ENCODE results near the gene DHTKD1. TPM values are rescaled to one million over a fixed set of nuclear protein-coding genes. Genes with fewer than 3 reads are reported as not detected.
"Not testable (repeated sequence)": the region's sequence is repeated elsewhere in the genome, so short reads cannot be mapped to it uniquely, and the experiment has no call there.

DHTKD1 gene
- total RNA-seq, 1 experiment from 2014 or later, result 27.8 TPM

DNA sequence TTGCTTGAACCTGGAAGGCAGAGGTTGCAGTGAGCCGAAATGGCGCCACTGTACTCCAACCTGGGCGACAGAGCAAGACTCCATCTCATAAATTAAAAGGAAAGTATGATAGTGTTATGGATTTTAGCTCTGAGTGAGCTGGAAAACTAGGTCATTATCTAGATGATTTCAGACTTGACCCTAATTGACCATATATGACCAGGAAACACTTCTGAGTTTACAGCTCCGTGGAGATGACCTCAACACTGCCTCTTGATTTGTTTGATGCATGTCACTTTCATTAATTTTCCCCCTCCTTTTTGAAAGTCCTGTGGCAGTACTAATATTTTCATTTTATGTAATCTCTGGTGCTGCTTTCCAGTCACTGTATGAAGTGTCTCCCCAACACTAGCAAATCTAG lies 52.9 kb downstream of the DHTKD1 start:
- DNase-seq (ENCODE audit: low read depth), result peak; percentile 19
- in situ Hi-C loops (cut with HindIII; ENCODE audit: low pct_unique_long_range_greater_than_20kb, low sequenced_read_pairs), result no loop called here

DNA sequence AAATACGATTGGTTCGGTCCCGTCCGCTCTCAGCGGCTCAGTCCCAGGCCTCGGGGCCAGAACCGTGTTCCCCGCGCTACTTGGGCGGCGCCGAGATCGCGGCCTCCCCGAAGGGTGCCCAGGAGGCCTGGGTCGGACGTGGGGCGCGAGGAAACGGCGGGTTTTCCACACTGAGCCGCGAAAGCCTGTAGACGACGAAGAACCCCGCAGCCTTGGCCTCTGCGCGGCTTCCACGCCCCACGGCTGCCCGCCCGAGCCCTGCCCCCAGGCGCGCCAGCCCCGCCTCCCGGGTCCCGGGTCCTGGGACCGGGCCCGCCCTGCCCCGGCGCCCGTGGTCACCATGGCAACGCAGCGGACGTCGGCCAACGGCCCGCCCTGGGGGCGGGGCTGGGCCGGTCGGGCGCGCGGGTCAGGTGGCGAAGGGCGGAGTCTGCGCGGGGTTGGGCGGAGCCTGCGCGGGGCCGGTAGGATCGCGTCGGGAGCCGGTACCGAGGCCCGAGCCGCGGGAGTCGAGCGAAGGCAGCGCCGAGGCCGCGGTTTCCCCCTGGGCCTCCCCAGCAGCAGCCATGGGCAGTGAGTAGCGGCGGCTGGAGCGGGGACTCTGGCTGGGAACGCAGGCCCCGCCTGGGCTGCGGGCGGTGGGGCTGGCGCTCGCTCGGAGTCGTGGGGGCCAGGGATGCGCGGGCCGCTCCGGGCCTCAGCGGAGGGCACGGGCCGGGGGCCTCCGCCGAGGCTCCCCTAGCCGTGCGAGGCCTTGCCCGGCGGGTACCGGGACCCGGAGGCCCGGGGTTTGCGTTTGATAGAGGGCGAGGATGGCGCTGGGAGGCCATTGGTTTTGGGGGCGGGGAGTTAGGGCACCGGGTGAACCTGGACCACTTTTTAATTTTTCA lies 60.7 kb downstream of the DHTKD1 start, which contains the start of gene SEC61A2:
Gene SEC61A2, plus strand, starts transcription at position 456 of the 890 bp plus-strand sequence. Its CDS starts 111 bp downstream, at position 567.
- in situ Hi-C loops (cut with HindIII; ENCODE audit: low pct_unique_long_range_greater_than_20kb, low sequenced_read_pairs), result no loop called here
- DNase-seq (ENCODE audit: low read depth), result peak; percentile 90

DNA sequence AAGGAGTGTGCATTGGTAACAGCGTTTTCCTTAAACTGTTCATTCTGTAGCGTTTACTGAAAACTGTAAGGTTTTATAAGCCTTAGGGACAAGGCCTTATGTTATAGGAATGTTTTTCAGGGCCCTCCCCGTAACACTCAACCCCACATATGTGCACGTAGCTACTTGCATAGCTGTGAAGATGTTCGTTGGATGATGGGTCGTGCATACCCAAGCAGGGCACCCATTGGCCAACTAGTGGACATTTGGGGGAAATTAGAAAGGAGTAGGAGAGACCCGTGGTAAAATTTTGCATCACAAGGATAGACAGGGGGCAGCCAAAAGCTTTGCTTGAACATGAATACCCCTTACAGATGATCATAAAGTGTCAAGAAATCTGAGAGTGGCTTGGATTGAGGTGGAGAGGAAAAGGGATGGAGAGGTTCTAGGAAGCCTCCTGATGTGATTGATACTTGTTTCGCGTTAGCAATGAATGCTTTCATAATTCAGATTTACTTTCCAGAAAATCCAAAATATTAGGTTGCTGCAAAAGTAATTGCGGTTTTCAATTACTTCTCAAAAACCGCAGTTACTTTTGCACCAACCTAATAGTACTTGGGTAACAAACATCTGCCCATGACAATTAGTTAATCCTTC lies 61.6 kb downstream of the DHTKD1 start:
- peak; percentile 65 for DNase-seq (ENCODE audit: low read depth)
- in situ Hi-C loops (cut with HindIII; ENCODE audit: low pct_unique_long_range_greater_than_20kb, low sequenced_read_pairs), result no loop called here

GRCh38 chr10:12135631-12136030 lies 66.9 kb downstream of the DHTKD1 start:
- in situ Hi-C loops (cut with HindIII; ENCODE audit: low pct_unique_long_range_greater_than_20kb, low sequenced_read_pairs), result no loop called here
- no peak for DNase-seq (ENCODE audit: low read depth)

DNA sequence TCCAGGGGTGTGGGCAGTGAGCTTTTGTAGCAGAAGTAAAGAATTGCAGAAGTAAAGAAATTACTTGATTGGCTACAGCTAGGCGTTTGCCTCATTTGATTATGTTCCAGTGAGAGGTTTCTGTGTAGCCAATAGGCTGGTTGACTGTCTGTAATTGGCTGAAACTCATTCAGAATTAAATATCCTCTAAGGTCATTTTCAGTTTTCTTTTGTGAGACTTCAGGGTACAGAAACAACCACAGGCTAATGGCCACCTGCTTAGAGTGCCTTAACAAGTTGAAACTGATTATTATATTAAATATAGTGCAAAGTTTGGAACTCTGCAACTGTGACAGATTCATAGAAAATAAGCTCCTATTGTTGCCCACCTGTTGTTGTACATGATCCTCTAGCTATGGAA lies 71.3 kb downstream of the DHTKD1 start:
- in situ Hi-C loops (cut with HindIII; ENCODE audit: low pct_unique_long_range_greater_than_20kb, low sequenced_read_pairs), result no loop called here
- no peak for DNase-seq (ENCODE audit: low read depth)

GRCh38 chr10:12144538-12144937 lies 75.8 kb downstream of the DHTKD1 start:
- DNase-seq (ENCODE audit: low read depth), result no peak
- in situ Hi-C loops (cut with HindIII; ENCODE audit: low pct_unique_long_range_greater_than_20kb, low sequenced_read_pairs), result no loop called here

DNA sequence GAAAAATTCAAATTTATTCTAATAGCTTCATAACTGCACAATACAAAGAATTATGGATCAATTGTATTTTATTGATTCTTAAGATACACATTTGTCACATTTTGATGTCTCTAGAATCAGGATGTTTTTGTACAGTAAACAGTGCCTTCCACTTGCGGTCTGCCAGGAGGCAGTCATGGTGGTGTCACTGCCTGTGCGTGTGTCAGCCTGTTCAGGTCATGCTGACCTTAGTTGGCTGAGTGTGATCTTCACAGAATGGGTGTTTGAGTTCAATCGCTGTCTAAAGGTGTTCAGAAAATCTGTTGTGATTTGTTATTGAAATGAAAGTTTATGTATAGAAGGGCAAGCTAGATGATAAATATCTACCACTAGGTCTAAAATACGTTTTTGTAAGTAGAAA lies 81.4 kb downstream of the DHTKD1 start:
- in situ Hi-C loops (cut with HindIII; ENCODE audit: low pct_unique_long_range_greater_than_20kb, low sequenced_read_pairs), result no loop called here
- DNase-seq (ENCODE audit: low read depth), result no peak

- DNase-seq (ENCODE audit: low read depth), result no peak
- in situ Hi-C loops (cut with HindIII; ENCODE audit: low pct_unique_long_range_greater_than_20kb, low sequenced_read_pairs), result no loop called here
Measured at GRCh38 chr10:12154516-12154915, 85.8 kb downstream of the DHTKD1 start.

- DNase-seq (ENCODE audit: low read depth), result no peak
- in situ Hi-C loops (cut with HindIII; ENCODE audit: low pct_unique_long_range_greater_than_20kb, low sequenced_read_pairs), result no loop called here
Measured at GRCh38 chr10:12156367-12157123, 87.8 kb downstream of the DHTKD1 start.

DNA sequence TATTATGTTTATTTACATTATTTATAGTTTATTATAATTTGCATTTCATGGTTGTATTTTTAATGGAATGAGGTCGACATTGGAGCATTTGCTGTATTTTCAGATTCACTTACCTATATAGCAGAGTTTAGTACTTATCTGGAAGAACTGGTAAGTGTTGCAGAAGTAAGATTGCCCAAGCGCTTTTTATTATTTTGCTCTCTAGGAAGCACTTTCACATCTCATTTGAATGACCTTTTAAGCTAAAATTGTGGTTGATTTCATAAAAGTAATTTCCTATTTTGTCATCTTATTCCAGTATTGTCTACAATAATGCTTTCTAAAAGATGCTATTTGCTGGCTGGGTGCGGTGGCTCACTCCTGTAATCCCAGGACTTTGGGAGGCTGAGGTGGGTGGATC lies 89.4 kb downstream of the DHTKD1 start:
- no peak for DNase-seq (ENCODE audit: low read depth)
- in situ Hi-C loops (cut with HindIII; ENCODE audit: low pct_unique_long_range_greater_than_20kb, low sequenced_read_pairs), result no loop called here

DNA sequence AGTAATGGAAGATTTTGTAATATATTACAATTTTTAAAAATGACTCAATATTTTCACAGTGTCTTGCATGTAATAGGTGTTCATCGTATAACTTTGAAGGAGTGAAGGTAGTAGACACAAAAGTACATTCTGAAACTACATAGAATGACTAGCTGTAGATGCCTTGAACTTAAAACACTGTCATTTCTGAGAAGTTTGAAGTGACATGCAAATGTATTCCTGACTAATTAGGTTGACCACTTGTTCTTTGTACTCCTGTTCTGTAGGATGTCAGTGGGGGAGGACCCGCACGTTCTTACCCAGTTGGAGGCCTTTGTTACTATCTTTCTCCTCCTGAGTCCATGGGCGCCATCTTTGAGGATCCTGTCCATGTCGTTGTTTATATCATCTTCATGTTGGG lies 91.9 kb downstream of the DHTKD1 start:
- DNase-seq (ENCODE audit: low read depth), result no peak
- in situ Hi-C loops (cut with HindIII; ENCODE audit: low pct_unique_long_range_greater_than_20kb, low sequenced_read_pairs), result no loop called here

GRCh38 chr10:12162927-12163326 lies 94.2 kb downstream of the DHTKD1 start:
- DNase-seq (ENCODE audit: low read depth), result no peak
- in situ Hi-C loops (cut with HindIII; ENCODE audit: low pct_unique_long_range_greater_than_20kb, low sequenced_read_pairs), result no loop called here

DNA sequence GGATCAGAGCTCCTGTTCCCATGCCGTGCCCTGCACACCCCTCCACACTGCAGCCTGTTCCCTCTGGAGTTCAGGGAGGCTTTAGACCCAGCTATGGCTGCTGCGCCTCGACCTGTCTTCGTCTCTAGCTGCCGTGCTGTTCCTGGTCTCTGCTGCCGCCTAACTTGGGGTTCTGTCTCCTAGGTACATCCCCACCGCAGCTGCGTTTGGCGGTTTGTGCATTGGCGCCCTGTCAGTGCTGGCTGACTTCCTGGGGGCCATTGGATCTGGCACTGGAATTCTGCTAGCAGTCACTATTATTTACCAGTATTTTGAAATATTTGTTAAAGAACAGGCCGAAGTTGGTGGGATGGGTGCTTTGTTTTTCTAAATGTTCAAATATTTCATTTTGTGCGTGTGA lies 95.3 kb downstream of the DHTKD1 start:
- in situ Hi-C loops (cut with HindIII; ENCODE audit: low pct_unique_long_range_greater_than_20kb, low sequenced_read_pairs), result no loop called here
- no peak for DNase-seq (ENCODE audit: low read depth)

GRCh38 chr10:12165036-12165435 lies 96.3 kb downstream of the DHTKD1 start:
- in situ Hi-C loops (cut with HindIII; ENCODE audit: low pct_unique_long_range_greater_than_20kb, low sequenced_read_pairs), result no loop called here
- DNase-seq (ENCODE audit: low read depth), result no peak

DNA sequence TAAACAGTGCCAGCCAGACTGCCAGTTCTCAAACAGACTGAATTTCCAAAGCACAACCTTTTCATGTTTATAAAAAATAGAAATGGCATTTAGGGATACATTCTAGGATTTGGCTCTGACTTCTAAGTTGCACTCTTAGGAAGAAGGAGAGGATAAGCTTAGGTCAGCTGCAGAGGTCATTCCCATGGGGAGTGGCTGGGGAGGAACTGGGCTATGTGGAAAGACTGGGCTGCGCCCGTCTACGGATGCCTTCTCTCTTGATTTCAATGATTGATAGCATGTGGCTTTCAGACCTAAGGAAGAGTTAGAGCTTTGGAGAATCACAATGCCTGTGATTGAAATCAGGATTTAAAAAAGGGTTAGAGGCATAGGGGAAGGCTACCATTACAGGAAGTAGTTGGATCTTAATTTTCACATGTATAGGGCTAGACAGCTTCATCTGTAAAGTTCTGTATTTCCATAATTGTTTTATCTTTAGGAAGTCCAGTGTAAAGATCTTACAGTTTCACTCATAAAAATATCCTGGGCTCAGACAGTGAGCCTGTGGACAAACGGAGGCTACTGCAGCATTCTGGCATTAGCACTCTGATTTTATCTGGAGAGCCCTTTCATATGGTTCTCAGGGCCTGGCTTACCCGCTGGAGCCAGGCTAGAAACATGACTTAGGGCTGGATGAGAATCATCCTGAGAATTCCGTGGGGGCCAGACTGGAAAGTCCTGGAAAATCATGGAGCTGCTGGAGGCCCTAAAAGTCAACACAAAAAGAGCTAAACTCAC lies 97.4 kb downstream of the DHTKD1 start:
- DNase-seq (ENCODE audit: low read depth), result no peak
- in situ Hi-C loops (cut with HindIII; ENCODE audit: low pct_unique_long_range_greater_than_20kb, low sequenced_read_pairs), result no loop called here

- in situ Hi-C loops (cut with HindIII; ENCODE audit: low pct_unique_long_range_greater_than_20kb, low sequenced_read_pairs); DNase-seq (ENCODE audit: low read depth): not testable (repeated sequence)
Measured at GRCh38 chr10:12171512-12171911, 102.8 kb downstream of the DHTKD1 start.

All from Caki2 (cell line).